GM23338 (cell line): ENCODE results near the gene RAPGEF3.

Experiments
- CREB1 ChIP-seq: fragments of 250-450 bp; sonication (Bioruptor Pico); IDR thresholded peaks from 2 replicates; pipeline ENCODE4 v1.5.0; 2020; ENCODE audit warnings: low read depth, mild to moderate bottlenecking, moderate library complexity
- CTCF ChIP-seq, 2 experiments: fragments of 200-600 bp in 1 of 2; sonication (generic) in 1 of 2; conservative IDR thresholded peaks; 2 replicates each; pipeline versions ENCODE4 v1.5.1 to v1.6.1; 2016 to 2017; ENCODE audit warnings: antibody characterized with exemption in 2 of 2, low read depth in 2 of 2, mild to moderate bottlenecking in 2 of 2, moderate library complexity in 1 of 2
- ETS1 ChIP-seq: IDR thresholded peaks from 2 replicates; pipeline ENCODE4 v1.6.1; 2016; ENCODE audit warnings: antibody characterized with exemption
- EZH2 ChIP-seq: fragments of 200-600 bp; sonication (generic); IDR thresholded peaks from one replicate; pipeline ENCODE4 v1.8.0; 2017; ENCODE audit warnings: antibody characterized with exemption, mild to moderate bottlenecking, low read depth; ENCODE audit not compliant: unreplicated experiment
- EZH2phosphoT487 ChIP-seq: fragments of 200-600 bp; sonication (generic); IDR thresholded peaks from one replicate; pipeline ENCODE4 v1.8.1; 2018; ENCODE audit warnings: antibody characterized with exemption; ENCODE audit not compliant: unreplicated experiment
- JUNB ChIP-seq: IDR thresholded peaks from one replicate; pipeline ENCODE4 v1.6.1; 2016; ENCODE audit warnings: antibody characterized with exemption; ENCODE audit not compliant: unreplicated experiment
- NANOG ChIP-seq: IDR thresholded peaks from 2 replicates; pipeline ENCODE4 v1.6.1; 2016; ENCODE audit warnings: antibody characterized with exemption, borderline replicate concordance
- POLR2AphosphoS5 ChIP-seq: IDR thresholded peaks from 2 replicates; pipeline ENCODE4 v1.6.1; 2016; ENCODE audit warnings: antibody characterized with exemption, low read depth
- REST ChIP-seq: IDR thresholded peaks from one replicate; pipeline ENCODE4 v1.6.1; 2018; ENCODE audit warnings: antibody characterized with exemption; ENCODE audit not compliant: unreplicated experiment
- STAT1 ChIP-seq: IDR thresholded peaks from one replicate; pipeline ENCODE4 v1.6.1; 2016; ENCODE audit warnings: antibody characterized with exemption; ENCODE audit not compliant: unreplicated experiment
- ZNF114 ChIP-seq: fragments of 250-450 bp; sonication (Bioruptor Pico); IDR thresholded peaks from 2 replicates; pipeline ENCODE4 v1.5.0; 2020; ENCODE audit warnings: mild to moderate bottlenecking, moderate library complexity
- ZNF331 ChIP-seq: fragments of 250-450 bp; sonication (Bioruptor Pico); IDR thresholded peaks from 2 replicates; pipeline ENCODE4 v1.5.0; 2020; ENCODE audit warnings: low read depth, mild to moderate bottlenecking, moderate library complexity

- no peak for TF ChIP-seq CTCF (conservative IDR thresholded peaks at IDR 0.05; ENCODE audit: low read depth in 2 of 2)
- TF ChIP-seq REST: no peak
- TF ChIP-seq POLR2AphosphoS5: no peak
- no peak for TF ChIP-seq EZH2phosphoT487
- TF ChIP-seq EZH2: no peak
- no peak for TF ChIP-seq ZNF114 (CRISPR knock-in tag)
- TF ChIP-seq STAT1: no peak
- TF ChIP-seq CREB1 (CRISPR knock-in tag): no peak
- TF ChIP-seq JUNB: no peak
- TF ChIP-seq ETS1: no peak
- no peak for TF ChIP-seq NANOG
- no peak for TF ChIP-seq ZNF331 (CRISPR knock-in tag)
Measured at GRCh38 chr12:47805417-47805816, 46.7 kb upstream of the RAPGEF3 start.
